Measurements from ENCODE around the gene NEMP2. TPM values are rescaled to one million over a fixed set of nuclear protein-coding genes. Genes with fewer than 3 reads are reported as not detected.

Gene NEMP2
- total and polyA plus RNA-seq, 4 donors: 0.67 to 6.1 (median 2.8) TPM

GRCh38 chr2:190465060-190465459 lies 69.5 kb downstream of the NEMP2 start:
- Histone ChIP-seq H3K9me3 (ENCODE audit: control insufficient read depth in 4 of 4, low read length in 3 of 4) (no peaks in the 10 kb centered on the region), H3K27me3 (ENCODE audit: control insufficient read depth in 4 of 4, insufficient read depth in 4 of 4, low read length in 3 of 4) (no peaks in the 10 kb centered on the region), H3K9ac (ENCODE audit: low read depth in 1 of 2, low read length in 2 of 2) (no peak overlapping the region), H3K4me1 (ENCODE audit: control insufficient read depth in 4 of 4, insufficient read depth in 4 of 4, low read length in 3 of 4) (no peaks in the 10 kb centered on the region), H3K27ac (ENCODE audit: low read depth in 1 of 2, low read length in 2 of 2) (no peak overlapping the region), H3K36me3 (ENCODE audit: control insufficient read depth in 4 of 4, insufficient read depth in 3 of 4, low read depth in 1 of 4, low read length in 3 of 4) (no peaks in the 10 kb centered on the region), H3K4me3 (ENCODE audit: low read depth in 1 of 3, low read length in 3 of 3) (no peak overlapping the region)
- no peak for TF ChIP-seq JUND (IDR thresholded peaks at IDR 0.05)
- TF ChIP-seq NR2F2 (IDR thresholded peaks at IDR 0.05): no peak
- no peak for TF ChIP-seq RXRA (IDR thresholded peaks at IDR 0.05)
- TF ChIP-seq FOXA2 (IDR thresholded peaks at IDR 0.05): no peak
- no peak for TF ChIP-seq HNF4G (IDR thresholded peaks at IDR 0.05)
- TF ChIP-seq EGR1 (IDR thresholded peaks at IDR 0.05; ENCODE audit: low read depth in 2 of 2): no peak
- TF ChIP-seq, protein P1, sequence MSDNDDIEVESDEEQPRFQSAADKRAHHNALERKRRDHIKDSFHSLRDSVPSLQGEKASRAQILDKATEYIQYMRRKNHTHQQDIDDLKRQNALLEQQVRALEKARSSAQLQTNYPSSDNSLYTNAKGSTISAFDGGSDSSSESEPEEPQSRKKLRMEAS (IDR thresholded peaks at IDR 0.05): no peak
- TF ChIP-seq TAF1 (conservative IDR thresholded peaks at IDR 0.05): no peak
- no peak for TF ChIP-seq SP1 (IDR thresholded peaks at IDR 0.05)
- TF ChIP-seq REST (IDR thresholded peaks at IDR 0.05): no peak
- TF ChIP-seq GABPA (IDR thresholded peaks at IDR 0.05 in 1 of 2, conservative IDR thresholded peaks at IDR 0.05 in 1 of 2): no peak
- no peak for TF ChIP-seq YY1 (IDR thresholded peaks at IDR 0.05)
- no peak for TF ChIP-seq RAD21 (IDR thresholded peaks at IDR 0.05)
- TF ChIP-seq, protein P2, sequence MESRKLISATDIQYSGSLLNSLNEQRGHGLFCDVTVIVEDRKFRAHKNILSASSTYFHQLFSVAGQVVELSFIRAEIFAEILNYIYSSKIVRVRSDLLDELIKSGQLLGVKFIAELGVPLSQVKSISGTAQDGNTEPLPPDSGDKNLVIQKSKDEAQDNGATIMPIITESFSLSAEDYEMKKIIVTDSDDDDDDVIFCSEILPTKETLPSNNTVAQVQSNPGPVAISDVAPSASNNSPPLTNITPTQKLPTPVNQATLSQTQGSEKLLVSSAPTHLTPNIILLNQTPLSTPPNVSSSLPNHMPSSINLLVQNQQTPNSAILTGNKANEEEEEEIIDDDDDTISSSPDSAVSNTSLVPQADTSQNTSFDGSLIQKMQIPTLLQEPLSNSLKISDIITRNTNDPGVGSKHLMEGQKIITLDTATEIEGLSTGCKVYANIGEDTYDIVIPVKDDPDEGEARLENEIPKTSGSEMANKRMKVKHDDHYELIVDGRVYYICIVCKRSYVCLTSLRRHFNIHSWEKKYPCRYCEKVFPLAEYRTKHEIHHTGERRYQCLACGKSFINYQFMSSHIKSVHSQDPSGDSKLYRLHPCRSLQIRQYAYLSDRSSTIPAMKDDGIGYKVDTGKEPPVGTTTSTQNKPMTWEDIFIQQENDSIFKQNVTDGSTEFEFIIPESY (IDR thresholded peaks at IDR 0.05): no peak
- no peak for TF ChIP-seq FOXA1 (IDR thresholded peaks at IDR 0.05)
- no peak for TF ChIP-seq HNF4A (conservative IDR thresholded peaks at IDR 0.05)
- WGBS: 69% methylated on average over 2 of the region's 2 CpGs
- no peak for DNase-seq (ENCODE audit: low spot score)

GRCh38 chr2:190462611-190463010 lies 71.9 kb downstream of the NEMP2 start:
- DNase-seq (ENCODE audit: low spot score): no peak
- Histone ChIP-seq H3K36me3 (ENCODE audit: control insufficient read depth in 4 of 4, insufficient read depth in 3 of 4, low read depth in 1 of 4, low read length in 3 of 4) (no peaks in the 10 kb centered on the region), H3K9ac (ENCODE audit: low read depth in 1 of 2, low read length in 2 of 2) (no peak overlapping the region), H3K9me3 (ENCODE audit: control insufficient read depth in 4 of 4, low read length in 3 of 4) (no peaks in the 10 kb centered on the region), H3K27me3 (ENCODE audit: control insufficient read depth in 4 of 4, insufficient read depth in 4 of 4, low read length in 3 of 4) (no peaks in the 10 kb centered on the region), H3K4me3 (ENCODE audit: low read depth in 1 of 3, low read length in 3 of 3) (no peak overlapping the region), H3K27ac (ENCODE audit: low read depth in 1 of 2, low read length in 2 of 2) (no peak overlapping the region), H3K4me1 (ENCODE audit: control insufficient read depth in 4 of 4, insufficient read depth in 4 of 4, low read length in 3 of 4) (no peaks in the 10 kb centered on the region)
- TF ChIP-seq ATF3 (IDR thresholded peaks at IDR 0.05): no peak
- no peak for TF ChIP-seq EGR1 (IDR thresholded peaks at IDR 0.05; ENCODE audit: low read depth in 2 of 2)
- no peak for TF ChIP-seq YY1 (IDR thresholded peaks at IDR 0.05)
- 100% methylated on average over 1 of the region's 1 CpG for WGBS
